SK-N-SH (cell line): ENCODE measurements around the gene FAM50B. TPM values are rescaled to one million over a fixed set of nuclear protein-coding genes. Genes with fewer than 3 reads are reported as not detected.

ENCODE experiments used
- CTCF ChIA-PET: fragments of 300-600, 350-600 bp; formaldehyde crosslinking; extraction: SDS; loops from one replicate; lab custom pipeline; 2021; lab: Yijun Ruan, JAX
- POLR2A ChIA-PET: fragments of 350-600 bp; sonication (Branson Sonifier 250); formaldehyde crosslinking; extraction: SDS; loops from one replicate; lab custom pipeline; 2020; ENCODE audit warnings: antibody characterized with exemption, inconsistent platforms; lab: Yijun Ruan, JAX
- DNase-seq: peaks from one replicate; pipeline ENCODE4 v3.0.0; 2012
- H2AFZ ChIP-seq: fragments of 200-600 bp; sonication (generic); 2 replicates; pipeline ENCODE4 v1.8.1; 2016; ENCODE audit warnings: antibody characterized with exemption, mild to moderate bottlenecking, low read depth
- H3F3A ChIP-seq: fragments of 200-600 bp; sonication (generic); replicated peaks from 2 replicates; pipeline ENCODE3; 2016; ENCODE audit warnings: antibody characterized with exemption, mild to moderate bottlenecking; ENCODE audit not compliant: insufficient read depth
- H3K27ac ChIP-seq, 2 experiments: fragments of 200-500 bp in 1 of 2; fragments of 200-600 bp in 1 of 2; sonication (Bioruptor generic) in 1 of 2; sonication (generic), shearing (Covaris generic) in 1 of 2; 2 replicates each; pipeline versions ENCODE4 v1.5.1 to v1.6.1; 2014 to 2016; ENCODE audit warnings: low read depth in 2 of 2, inconsistent platforms in 1 of 2, low read length in 1 of 2, mild to moderate bottlenecking in 1 of 2, mixed read lengths in 1 of 2
- H3K27me3 ChIP-seq: fragments of 200-600 bp; sonication (generic), shearing (Covaris generic); 2 replicates; pipeline ENCODE4 v1.6.1; 2016; ENCODE audit warnings: mixed run types; ENCODE audit not compliant: insufficient read depth
- H3K36me3 ChIP-seq, 2 experiments: fragments of 200-500 bp in 1 of 2; fragments of 200-600 bp in 1 of 2; sonication (Bioruptor generic) in 1 of 2; sonication (generic) in 1 of 2; replicated peaks in 1 of 2; 2 replicates each; pipeline versions ENCODE3 to v1.5.1; 2014 to 2016; ENCODE audit warnings: low read length in 1 of 2, mild to moderate bottlenecking in 1 of 2; ENCODE audit not compliant: insufficient read depth in 2 of 2, control insufficient read depth in 1 of 2
- H3K4me1 ChIP-seq, 2 experiments: fragments of 200-500 bp in 1 of 2; fragments of 200-600 bp in 1 of 2; sonication (Bioruptor generic) in 1 of 2; sonication (generic), shearing (Covaris generic) in 1 of 2; 2 replicates each; pipeline versions ENCODE4 v1.5.1 to v1.6.1; 2014 to 2016; ENCODE audit warnings: low read depth in 1 of 2, low read length in 1 of 2, mixed run types in 1 of 2; ENCODE audit not compliant: insufficient read depth in 2 of 2, control insufficient read depth in 1 of 2
- H3K4me2 ChIP-seq: fragments of 200-600 bp; sonication (generic), shearing (Covaris generic); 2 replicates; pipeline ENCODE4 v1.6.1; 2017; ENCODE audit warnings: mixed run types
- H3K4me3 ChIP-seq, 2 experiments: fragments of 200-500 bp in 1 of 2; fragments of 200-600 bp in 1 of 2; sonication (Bioruptor generic) in 1 of 2; sonication (generic), shearing (Covaris generic) in 1 of 2; 2 replicates each; pipeline versions ENCODE4 v1.5.1 to v1.8.1; 2014 to 2016; ENCODE audit warnings: low read depth in 2 of 2, inconsistent platforms in 1 of 2, low read length in 1 of 2, mild to moderate bottlenecking in 1 of 2, mixed read lengths in 1 of 2, moderate library complexity in 1 of 2
- H3K79me2 ChIP-seq: fragments of 200-600 bp; sonication (generic); 2 replicates; pipeline ENCODE4 v1.8.1; 2017; ENCODE audit warnings: mild to moderate bottlenecking; ENCODE audit not compliant: insufficient read depth
- H3K9ac ChIP-seq: fragments of 200-600 bp; sonication (generic); 2 replicates; pipeline ENCODE4 v1.6.1; 2017; ENCODE audit warnings: mixed run types
- H3K9me2 ChIP-seq: fragments of 200-600 bp; sonication (generic); 2 replicates; pipeline ENCODE4 v1.6.1; 2017; ENCODE audit warnings: mixed run types
- H3K9me3 ChIP-seq: fragments of 200-600 bp; sonication (generic); 2 replicates; pipeline ENCODE4 v1.6.1; 2017; ENCODE audit warnings: mixed run types, mild to moderate bottlenecking, moderate library complexity
- H4K20me1 ChIP-seq: fragments of 200-600 bp; sonication (generic); 2 replicates; pipeline ENCODE4 v1.6.1; 2017; ENCODE audit warnings: mild to moderate bottlenecking, mixed run types; ENCODE audit not compliant: insufficient read depth
- CHD2 ChIP-seq: fragments of 150-350 bp; IDR thresholded peaks from 2 replicates; pipeline ENCODE4 v1.6.1; 2018; ENCODE audit warnings: low read length; ENCODE audit not compliant: partially characterized antibody
- EZH2phosphoT487 ChIP-seq: fragments of 200-600 bp; sonication (generic); IDR thresholded peaks from 2 replicates; pipeline ENCODE4 v1.6.1; 2017; ENCODE audit warnings: low read depth, mixed run types, mild to moderate bottlenecking, antibody characterized with exemption, moderate library complexity, borderline replicate concordance
- FOSL2 ChIP-seq: IDR thresholded peaks from 2 replicates; pipeline ENCODE4 v1.4.0; 2012; ENCODE audit warnings: low read depth, mild to moderate bottlenecking, moderate library complexity, borderline replicate concordance
- FOXJ3 ChIP-seq: sonication (generic); formaldehyde crosslinking; IDR thresholded peaks from 2 replicates; pipeline ENCODE4 v1.5.1; 2020; ENCODE audit warnings: mild to moderate bottlenecking, missing genetic modification reagents
- FOXM1 ChIP-seq: IDR thresholded peaks from 2 replicates; pipeline ENCODE4 v1.4.0; 2012; ENCODE audit warnings: low read depth, mild to moderate bottlenecking
- GABPA ChIP-seq: IDR thresholded peaks from 2 replicates; pipeline ENCODE4 v1.4.0; 2012; ENCODE audit warnings: low read depth, mild to moderate bottlenecking
- GATA2 ChIP-seq: sonication (generic); formaldehyde crosslinking; IDR thresholded peaks from 2 replicates; pipeline ENCODE4 v1.5.0; 2020; ENCODE audit warnings: mild to moderate bottlenecking, missing genetic modification reagents
- JUND ChIP-seq: IDR thresholded peaks from 2 replicates; pipeline ENCODE4 v1.4.0; 2012
- NRF1 ChIP-seq: IDR thresholded peaks from 2 replicates; pipeline ENCODE4 v1.6.1; 2012; ENCODE audit warnings: low read depth, mild to moderate bottlenecking, low read length
- REST ChIP-seq: IDR thresholded peaks from 2 replicates; pipeline ENCODE4 v1.6.1; 2012; ENCODE audit warnings: mild to moderate bottlenecking, low read depth, low read length, moderate library complexity
- RFX5 ChIP-seq: IDR thresholded peaks from 2 replicates; pipeline ENCODE4 v1.6.1; 2012; ENCODE audit warnings: mild to moderate bottlenecking, improper control_type of control experiment, low read length
- RXRA ChIP-seq: IDR thresholded peaks from 2 replicates; pipeline ENCODE4 v1.4.0; 2012; ENCODE audit warnings: low read depth, mild to moderate bottlenecking, borderline replicate concordance
- SMC3 ChIP-seq: IDR thresholded peaks from 2 replicates; pipeline ENCODE4 v1.6.1; 2012; ENCODE audit warnings: low read depth, low read length, improper control_type of control experiment
- TCF12 ChIP-seq: IDR thresholded peaks from 2 replicates; pipeline ENCODE4 v1.4.0; 2012
- YY1 ChIP-seq: IDR thresholded peaks from 2 replicates; pipeline ENCODE4 v1.4.0; 2012; ENCODE audit warnings: low read depth, mild to moderate bottlenecking
- ZBTB33 ChIP-seq: IDR thresholded peaks from 2 replicates; pipeline ENCODE4 v1.4.0; 2012; ENCODE audit warnings: low read depth, borderline replicate concordance
- WGBS: methylation state at CpG from one replicate; pipeline ENCODE4 v1.1.6; 2017; ENCODE audit warnings: low lambda C conversion rate; 5-methylcytosine and 5-hydroxymethylcytosine counted together
- polyA plus RNA-seq, 3 experiments: library from polyadenylated mRNA; depleted of rRNA; stranded (reverse); fragments of >200 nt; gene quantifications; 2 replicates each; pipeline ENCODE4 v1.2.3, GENCODE V29; 2012
- TF ChIP-seq, protein P1 (sequence below): IDR thresholded peaks from 2 replicates; pipeline ENCODE4 v1.4.0; 2012; ENCODE audit warnings: low read depth
- TF ChIP-seq, protein P2 (sequence below): IDR thresholded peaks from 2 replicates; pipeline ENCODE4 v1.4.0; 2012; ENCODE audit warnings: low read depth, borderline replicate concordance

The FAM50B gene
- polyA plus RNA-seq, 1 of the 3 experiments (the other 2 are of a cell fraction) = 13.8 TPM

GRCh38 chr6:3876101-3876500 lies 26.9 kb downstream of the FAM50B start:
- H3F3A ChIP-seq = no peaks in the 10 kb centered on the region
- no peaks in the 10 kb centered on the region for H3K4me1 ChIP-seq
- no peak overlapping the region for H3K9ac ChIP-seq
- H3K9me3 ChIP-seq = no peaks in the 10 kb centered on the region
- CTCF ChIA-PET = interaction anchor here (1.0 to 1.4 kb wide), 2 partner anchors 57 to 128 kb away, joined by 3 read pairs; no protein-coding TSS in a partner anchor
- H3K9me2 ChIP-seq = no peaks in the 10 kb centered on the region
- H3K36me3 ChIP-seq = no peaks in the 10 kb centered on the region
- 86% methylated on average over 10 of the region's 10 CpGs for WGBS
- H4K20me1 ChIP-seq = no peaks in the 10 kb centered on the region
- no peak overlapping the region for H3K4me3 ChIP-seq
- no peak for TF ChIP-seq ZBTB33
- TF ChIP-seq NRF1 = no peak
- no peak for TF ChIP-seq TCF12
- TF ChIP-seq, protein P1, sequence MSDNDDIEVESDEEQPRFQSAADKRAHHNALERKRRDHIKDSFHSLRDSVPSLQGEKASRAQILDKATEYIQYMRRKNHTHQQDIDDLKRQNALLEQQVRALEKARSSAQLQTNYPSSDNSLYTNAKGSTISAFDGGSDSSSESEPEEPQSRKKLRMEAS = no peak
- no peak for TF ChIP-seq RFX5
- TF ChIP-seq SMC3 = no peak
- no peak for TF ChIP-seq FOXJ3 (CRISPR knock-in tag)
- TF ChIP-seq CHD2 = no peak
- TF ChIP-seq RXRA = no peak
- no peak for TF ChIP-seq YY1
- no peak for TF ChIP-seq EZH2phosphoT487
- TF ChIP-seq, all 33 proteins: peak for 0
- Histone ChIP-seq H3K4me2 (no peak overlapping the region), H3K27me3 (no peaks in the 10 kb centered on the region), H3K79me2 (no peaks in the 10 kb centered on the region), H3K27ac (no peak overlapping the region), H2AFZ (no peak overlapping the region)
- POLR2A ChIA-PET = no interaction called here
- no peak for DNase-seq

DNA sequence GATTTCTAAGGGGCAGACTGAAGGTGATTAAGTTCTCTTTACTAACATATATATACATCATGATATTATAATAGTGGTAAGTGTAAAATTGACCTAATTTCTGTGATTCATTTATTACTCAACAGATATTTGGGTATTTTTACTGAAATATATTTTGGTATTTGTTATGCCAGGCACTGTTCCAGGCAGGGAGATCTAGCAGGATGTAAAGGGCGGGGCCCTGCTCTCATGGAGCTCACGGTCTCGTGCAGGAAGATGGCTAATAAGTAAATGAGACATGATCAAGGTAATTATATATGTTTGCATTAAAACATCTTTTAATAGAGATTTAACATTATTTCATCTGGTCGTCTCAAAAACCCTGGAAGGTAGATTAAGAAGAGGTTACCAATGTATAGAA lies 27.7 kb downstream of the FAM50B start:
- POLR2A ChIA-PET = no interaction called here
- CTCF ChIA-PET = interaction anchor here (1.0 to 1.5 kb wide), 3 partner anchors 9 to 128 kb away, joined by 3 to 5 read pairs (median 3); no protein-coding TSS in a partner anchor
- H3K27ac ChIP-seq = no peak overlapping the region
- TF ChIP-seq, protein P1 = no peak
- TF ChIP-seq FOXM1 (no peak), FOSL2 (no peak), SMC3 (no peak), ZBTB33 (no peak), NRF1 (no peak), FOXJ3 (CRISPR knock-in tag) (no peak), CHD2 (no peak), REST (no peak), GATA2 (CRISPR knock-in tag) (no peak), GABPA (no peak), JUND (no peak)
- TF ChIP-seq, protein P2, sequence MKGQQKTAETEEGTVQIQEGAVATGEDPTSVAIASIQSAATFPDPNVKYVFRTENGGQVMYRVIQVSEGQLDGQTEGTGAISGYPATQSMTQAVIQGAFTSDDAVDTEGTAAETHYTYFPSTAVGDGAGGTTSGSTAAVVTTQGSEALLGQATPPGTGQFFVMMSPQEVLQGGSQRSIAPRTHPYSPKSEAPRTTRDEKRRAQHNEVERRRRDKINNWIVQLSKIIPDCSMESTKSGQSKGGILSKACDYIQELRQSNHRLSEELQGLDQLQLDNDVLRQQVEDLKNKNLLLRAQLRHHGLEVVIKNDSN = no peak

More for the DNA sequence above, 27.7 kb downstream of the FAM50B start:
- no peaks in the 10 kb centered on the region for H3K9me3 ChIP-seq
- H4K20me1 ChIP-seq = no peaks in the 10 kb centered on the region
- DNase-seq = no peak
- H3K9ac ChIP-seq = no peak overlapping the region
- 87% methylated on average over 4 of the region's 4 CpGs for WGBS
- no peaks in the 10 kb centered on the region for H3K36me3 ChIP-seq
- no peaks in the 10 kb centered on the region for H3K4me1 ChIP-seq
- no peak overlapping the region for H2AFZ ChIP-seq
- H3K27me3 ChIP-seq = no peaks in the 10 kb centered on the region
- no peaks in the 10 kb centered on the region for H3F3A ChIP-seq
- H3K4me3 ChIP-seq = no peak overlapping the region
- H3K9me2 ChIP-seq = no peaks in the 10 kb centered on the region
- H3K79me2 ChIP-seq = no peaks in the 10 kb centered on the region
- no peak overlapping the region for H3K4me2 ChIP-seq
